T-helper 1 cell (primary cell): ENCODE results near the gene LPGAT1.

ENCODE experiments used
- DNase-seq, 5 donors: peaks; one replicate each; pipeline ENCODE4 v3.0.0-alpha.2; 2012 to 2020

LPGAT1 gene

GRCh38 chr1:211827051-211827450 is 3.5 kb downstream of the LPGAT1 start:
- DNase-seq, result no peak

GRCh38 chr1:211825980-211826379 is 4.6 kb downstream of the LPGAT1 start:
- no peak for DNase-seq

- no peak for DNase-seq
These were observed 7.7 kb downstream of the LPGAT1 start for GRCh38 chr1:211822677-211823407.

GRCh38 chr1:211816586-211816985 is 14.0 kb downstream of the LPGAT1 start:
- no peak for DNase-seq

GRCh38 chr1:211814313-211814712 is 16.2 kb downstream of the LPGAT1 start:
- DNase-seq, result no peak

GRCh38 chr1:211813590-211813989 is 17.0 kb downstream of the LPGAT1 start:
- DNase-seq, result no peak

- DNase-seq, result no peak
These were observed 18.0 kb downstream of the LPGAT1 start for GRCh38 chr1:211812584-211812983.

- DNase-seq, result no peak
These were observed 18.7 kb downstream of the LPGAT1 start for GRCh38 chr1:211811848-211812247.

- DNase-seq, result no peak
These were observed 19.4 kb downstream of the LPGAT1 start for GRCh38 chr1:211811126-211811525.

- DNase-seq, result no peak
These were observed 22.1 kb downstream of the LPGAT1 start for GRCh38 chr1:211808475-211808874.

- DNase-seq, result no peak
These were observed 25.6 kb downstream of the LPGAT1 start for GRCh38 chr1:211804915-211805314.

GRCh38 chr1:211800925-211801607 is 29.5 kb downstream of the LPGAT1 start:
- DNase-seq, result no peak

GRCh38 chr1:211797994-211798393 is 32.6 kb downstream of the LPGAT1 start:
- DNase-seq, result no peak

GRCh38 chr1:211791979-211792378 is 38.6 kb downstream of the LPGAT1 start:
- no peak for DNase-seq

GRCh38 chr1:211789641-211790464 is 40.7 kb downstream of the LPGAT1 start:
- DNase-seq, result no peak

GRCh38 chr1:211788626-211789025 is 41.9 kb downstream of the LPGAT1 start:
- no peak for DNase-seq

- DNase-seq, result no peak
These were observed 46.7 kb downstream of the LPGAT1 start for GRCh38 chr1:211783897-211784296.

- no peak for DNase-seq
These were observed 47.3 kb downstream of the LPGAT1 start for GRCh38 chr1:211783266-211783665.

GRCh38 chr1:211781260-211781659 is 49.3 kb downstream of the LPGAT1 start:
- DNase-seq, result no peak

- no peak for DNase-seq
These were observed 55.4 kb downstream of the LPGAT1 start for GRCh38 chr1:211775170-211775569.

- DNase-seq, result no peak
These were observed 65.9 kb downstream of the LPGAT1 start for GRCh38 chr1:211764701-211765100.

- DNase-seq, result no peak
These were observed 68.4 kb downstream of the LPGAT1 start for GRCh38 chr1:211762206-211762605.

- no peak for DNase-seq
These were observed 69.2 kb downstream of the LPGAT1 start for GRCh38 chr1:211761400-211761799.
